ENCODE data around the gene DNASE1L2. TPM values are rescaled to one million over a fixed set of nuclear protein-coding genes. Genes with fewer than 3 reads are reported as not detected.

DNASE1L2 gene
- total RNA-seq, 2 donors from 2014 or later, result 0.35 to 1.3 TPM

DNA sequence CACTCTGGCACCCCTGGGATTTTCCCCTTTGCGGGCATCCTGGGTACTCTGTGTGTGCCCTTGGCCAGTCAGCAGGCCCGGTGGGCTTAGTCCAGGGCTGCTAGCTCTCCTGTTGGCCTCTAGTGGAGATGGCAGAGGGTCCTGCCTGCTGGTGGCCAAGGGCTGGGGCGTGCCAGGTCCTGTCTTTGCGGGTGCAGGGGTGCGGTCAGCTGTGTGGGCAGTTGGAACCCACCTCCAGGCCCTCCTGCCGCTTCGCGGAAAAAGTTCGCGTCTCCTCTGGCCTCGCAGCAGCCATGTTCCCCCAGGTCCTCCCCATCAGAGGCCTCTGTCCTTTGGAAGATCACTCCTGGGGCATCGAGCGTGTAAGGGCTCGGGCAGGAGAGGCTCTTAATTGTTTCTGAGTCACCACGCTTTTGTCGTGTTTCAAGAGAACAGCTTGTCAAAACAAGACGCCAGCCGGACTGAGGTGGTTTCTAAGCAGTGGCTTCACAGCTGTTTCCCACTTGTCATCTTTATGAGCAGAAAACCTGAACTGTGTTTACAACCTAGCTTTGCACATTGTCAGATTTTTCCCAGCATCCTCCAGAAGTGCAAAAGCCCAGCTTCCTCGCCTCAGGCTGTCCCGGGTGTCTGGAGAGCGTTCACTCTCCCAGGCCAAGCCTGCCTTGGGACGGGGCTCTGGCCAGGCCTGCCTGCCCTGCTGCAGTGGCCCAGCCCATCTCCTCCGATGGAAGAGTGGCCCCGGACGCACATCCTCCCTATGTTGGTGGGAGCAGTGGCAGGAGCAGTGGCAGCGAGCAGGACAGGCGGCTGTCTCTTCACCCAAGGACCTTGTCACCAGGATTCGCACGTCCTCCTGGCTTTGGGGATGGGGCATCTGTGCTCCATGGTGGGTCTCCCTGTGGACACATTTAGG lies 5.0 kb upstream of the DNASE1L2 start:
- Mint-ChIP-seq H3K4me1 (no peaks in the 10 kb centered on the region), H3K36me3 (ENCODE audit: low read depth) (peaks cover 18% of the 10 kb centered on the region), H3K27ac (no peak overlapping the region), H3K4me3 (no peak overlapping the region), H3K9me3 (no peaks in the 10 kb centered on the region), H3K27me3 (ENCODE audit: insufficient read depth) (peaks cover 7% of the 10 kb centered on the region)
- 94 to 98% methylated on average over 24 to 29 of the region's 29 CpGs for WGBS, 2 experiments (ENCODE audit: insufficient coverage in 1 of 2, insufficient read length in 1 of 2)
- H3K4me3 ChIP-seq (ENCODE audit: low read length), result no peak overlapping the region
- H3K36me3 ChIP-seq (ENCODE audit: control insufficient read depth, insufficient read depth, low read length), result peaks cover 30% of the 10 kb centered on the region
- H3K27ac ChIP-seq (ENCODE audit: low read depth, low read length), result no peak overlapping the region
- no peak for DNase-seq
- H3K4me1 ChIP-seq (ENCODE audit: control insufficient read depth, insufficient read depth, low read length), result no peaks in the 10 kb centered on the region
- H3K9ac ChIP-seq (ENCODE audit: extremely low read depth, low read length, poor library complexity, severe bottlenecking), result no peak overlapping the region
- TF ChIP-seq, protein P1, sequence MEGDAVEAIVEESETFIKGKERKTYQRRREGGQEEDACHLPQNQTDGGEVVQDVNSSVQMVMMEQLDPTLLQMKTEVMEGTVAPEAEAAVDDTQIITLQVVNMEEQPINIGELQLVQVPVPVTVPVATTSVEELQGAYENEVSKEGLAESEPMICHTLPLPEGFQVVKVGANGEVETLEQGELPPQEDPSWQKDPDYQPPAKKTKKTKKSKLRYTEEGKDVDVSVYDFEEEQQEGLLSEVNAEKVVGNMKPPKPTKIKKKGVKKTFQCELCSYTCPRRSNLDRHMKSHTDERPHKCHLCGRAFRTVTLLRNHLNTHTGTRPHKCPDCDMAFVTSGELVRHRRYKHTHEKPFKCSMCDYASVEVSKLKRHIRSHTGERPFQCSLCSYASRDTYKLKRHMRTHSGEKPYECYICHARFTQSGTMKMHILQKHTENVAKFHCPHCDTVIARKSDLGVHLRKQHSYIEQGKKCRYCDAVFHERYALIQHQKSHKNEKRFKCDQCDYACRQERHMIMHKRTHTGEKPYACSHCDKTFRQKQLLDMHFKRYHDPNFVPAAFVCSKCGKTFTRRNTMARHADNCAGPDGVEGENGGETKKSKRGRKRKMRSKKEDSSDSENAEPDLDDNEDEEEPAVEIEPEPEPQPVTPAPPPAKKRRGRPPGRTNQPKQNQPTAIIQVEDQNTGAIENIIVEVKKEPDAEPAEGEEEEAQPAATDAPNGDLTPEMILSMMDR (conservative IDR thresholded peaks at IDR 0.05), result no peak
- peaks cover 4% of the 10 kb centered on the region for H3K27me3 ChIP-seq (ENCODE audit: control insufficient read depth, insufficient read depth, low read length, poor library complexity, severe bottlenecking)
- no peaks in the 10 kb centered on the region for H3K9me3 ChIP-seq (ENCODE audit: control insufficient read depth, low read length)

DNA sequence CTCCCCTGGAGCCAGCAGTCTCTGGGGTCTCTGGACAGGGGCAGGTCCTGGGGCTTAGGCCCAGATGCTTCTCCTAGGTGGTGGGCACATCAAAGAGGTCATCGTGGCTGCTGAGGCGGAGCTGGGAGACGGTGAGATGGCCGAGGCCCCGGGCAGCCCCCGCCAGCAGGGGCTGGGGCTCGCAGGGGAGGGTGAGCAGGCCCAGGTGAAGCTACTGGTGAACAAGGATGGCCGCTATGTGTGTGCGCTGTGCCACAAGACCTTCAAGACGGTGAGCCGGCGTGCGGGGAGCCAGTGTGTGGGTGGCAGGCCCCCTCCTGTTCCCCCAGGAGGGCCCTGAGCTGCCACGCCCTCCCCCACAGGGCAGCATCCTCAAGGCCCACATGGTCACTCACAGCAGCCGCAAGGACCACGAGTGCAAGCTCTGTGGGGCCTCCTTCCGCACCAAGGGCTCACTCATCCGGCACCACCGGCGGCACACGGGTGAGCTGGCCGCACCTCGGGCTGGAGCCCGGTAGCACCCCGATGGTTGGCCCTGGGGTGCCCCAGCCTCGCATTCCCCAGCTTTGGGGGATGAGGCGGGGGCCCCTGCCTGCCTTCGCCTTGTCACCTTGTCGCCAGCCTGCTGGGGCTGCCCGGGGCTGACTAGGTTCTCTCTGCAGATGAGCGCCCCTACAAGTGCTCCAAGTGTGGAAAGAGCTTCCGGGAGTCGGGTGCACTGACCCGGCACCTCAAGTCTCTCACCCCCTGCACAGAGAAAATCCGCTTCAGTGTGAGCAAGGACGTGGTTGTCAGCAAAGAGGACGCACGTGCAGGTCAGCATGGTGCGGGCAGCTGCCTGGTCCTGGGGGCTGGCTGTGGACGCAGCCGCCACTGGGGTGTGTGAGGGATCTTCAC lies 3.9 kb upstream of the DNASE1L2 start:
- Mint-ChIP-seq H3K36me3 (ENCODE audit: low read depth) (peaks cover 18% of the 10 kb centered on the region), H3K9me3 (no peaks in the 10 kb centered on the region), H3K4me3 (no peak overlapping the region), H3K27me3 (ENCODE audit: insufficient read depth) (peaks cover 15% of the 10 kb centered on the region), H3K27ac (no peak overlapping the region), H3K4me1 (no peaks in the 10 kb centered on the region)
- Histone ChIP-seq H3K9me3 (ENCODE audit: control insufficient read depth, low read length) (no peaks in the 10 kb centered on the region), H3K4me3 (ENCODE audit: low read length) (no peak overlapping the region), H3K36me3 (ENCODE audit: control insufficient read depth, insufficient read depth, low read length) (peaks cover 20% of the 10 kb centered on the region), H3K9ac (ENCODE audit: extremely low read depth, low read length, poor library complexity, severe bottlenecking) (no peak overlapping the region), H3K27ac (ENCODE audit: low read depth, low read length) (no peak overlapping the region), H3K27me3 (ENCODE audit: control insufficient read depth, insufficient read depth, low read length, poor library complexity, severe bottlenecking) (peaks cover 14% of the 10 kb centered on the region), H3K4me1 (ENCODE audit: control insufficient read depth, insufficient read depth, low read length) (no peaks in the 10 kb centered on the region)
- DNase-seq, result no peak
- TF ChIP-seq, protein P1 (conservative IDR thresholded peaks at IDR 0.05), result no peak
- 93 to 94% methylated on average over 29 to 41 of the region's 41 CpGs for WGBS, 2 experiments (ENCODE audit: insufficient coverage in 1 of 2, insufficient read length in 1 of 2)

DNA sequence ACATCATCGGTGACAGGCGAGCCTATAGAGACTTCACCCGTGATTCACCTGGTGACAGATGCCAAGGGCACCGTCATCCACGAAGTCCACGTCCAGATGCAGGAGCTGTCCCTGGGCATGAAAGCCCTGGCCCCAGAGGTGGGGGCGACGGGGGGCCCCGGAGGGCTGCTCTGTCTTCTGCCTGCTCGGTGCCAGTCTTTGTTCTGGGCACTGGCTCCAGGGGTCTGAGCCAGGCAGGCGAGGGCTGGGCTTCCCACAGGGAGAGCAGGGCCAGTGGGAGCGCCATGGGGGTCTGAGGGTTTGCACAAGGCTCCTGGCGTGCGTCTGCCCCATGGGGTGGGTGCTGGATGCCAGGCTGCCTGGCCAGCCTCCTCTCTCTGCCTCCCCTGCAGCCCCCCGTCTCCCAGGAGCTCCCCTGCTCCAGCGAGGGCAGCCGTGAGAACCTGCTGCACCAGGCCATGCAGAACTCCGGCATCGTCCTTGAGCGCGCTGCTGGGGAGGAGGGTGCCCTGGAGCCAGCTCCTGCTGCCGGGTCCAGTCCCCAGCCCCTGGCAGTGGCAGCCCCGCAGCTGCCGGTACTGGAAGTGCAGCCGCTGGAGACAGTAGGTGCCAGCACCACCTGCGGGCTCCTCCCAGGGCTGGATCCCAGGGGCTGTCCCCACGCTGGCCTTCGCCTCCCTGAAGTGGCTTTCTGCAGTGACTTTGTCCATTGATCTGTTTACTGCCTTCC lies 3.0 kb upstream of the DNASE1L2 start:
- DNase-seq, result no peak
- Mint-ChIP-seq H3K36me3 (ENCODE audit: low read depth) (peaks cover 15% of the 10 kb centered on the region), H3K4me3 (no peak overlapping the region), H3K4me1 (no peaks in the 10 kb centered on the region), H3K9me3 (no peaks in the 10 kb centered on the region), H3K27me3 (ENCODE audit: insufficient read depth) (peaks cover 21% of the 10 kb centered on the region), H3K27ac (no peak overlapping the region)
- TF ChIP-seq, protein P1 (conservative IDR thresholded peaks at IDR 0.05), result no peak
- Histone ChIP-seq H3K4me3 (ENCODE audit: low read length) (no peak overlapping the region), H3K27me3 (ENCODE audit: control insufficient read depth, insufficient read depth, low read length, poor library complexity, severe bottlenecking) (peaks cover 23% of the 10 kb centered on the region), H3K27ac (ENCODE audit: low read depth, low read length) (no peak overlapping the region), H3K36me3 (ENCODE audit: control insufficient read depth, insufficient read depth, low read length) (peaks cover 20% of the 10 kb centered on the region), H3K4me1 (ENCODE audit: control insufficient read depth, insufficient read depth, low read length) (no peaks in the 10 kb centered on the region), H3K9me3 (ENCODE audit: control insufficient read depth, low read length) (no peaks in the 10 kb centered on the region), H3K9ac (ENCODE audit: extremely low read depth, low read length, poor library complexity, severe bottlenecking) (no peak overlapping the region)
- 96 to 97% methylated on average over 22 to 28 of the region's 28 CpGs for WGBS, 2 experiments (ENCODE audit: insufficient coverage in 1 of 2, insufficient read length in 1 of 2)
